Measurements from ENCODE around the gene DHX36.

DNA sequence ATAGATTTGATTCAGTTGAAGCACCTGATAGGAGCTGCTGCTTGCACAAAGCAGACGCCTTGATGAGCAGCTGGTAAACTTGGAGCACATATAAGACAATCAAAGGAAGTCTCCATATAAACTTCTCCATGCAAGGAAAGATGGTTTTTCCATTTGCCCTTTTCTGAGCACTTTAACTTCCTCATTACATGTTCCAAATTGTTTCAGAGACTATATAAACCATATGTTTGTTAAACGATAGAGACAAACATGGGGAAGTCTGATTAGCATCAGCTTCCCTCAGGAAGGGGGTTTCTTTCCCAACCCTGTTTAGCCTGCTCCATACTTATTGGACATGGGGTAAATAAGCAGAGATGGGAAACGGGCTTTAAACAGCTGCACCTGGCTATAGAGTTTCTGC is 88.0 kb downstream of the DHX36 start:
- TF ChIP-seq FOXM1 (IDR thresholded peaks at IDR 0.05; ENCODE audit: borderline replicate concordance, low read depth) (no peak), MAX (IDR thresholded peaks at IDR 0.05) (no peak), USF1 (IDR thresholded peaks at IDR 0.05) (no peak), CREB1 (IDR thresholded peaks at IDR 0.05; ENCODE audit: low read depth) (no peak), TAF1 (IDR thresholded peaks at IDR 0.05; ENCODE audit: low read depth) (no peak), REST (IDR thresholded peaks at IDR 0.05; ENCODE audit: low read depth) (no peak), EP300 (IDR thresholded peaks at IDR 0.05; ENCODE audit: borderline replicate concordance) (no peak), EGR1 (IDR thresholded peaks at IDR 0.05) (no peak), NFIC (IDR thresholded peaks at IDR 0.05) (no peak), TEAD4 (IDR thresholded peaks at IDR 0.05) (no peak), ZBTB7A (IDR thresholded peaks at IDR 0.05; ENCODE audit: low read depth) (no peak), CEBPB (IDR thresholded peaks at IDR 0.05) (no peak), YY1 (IDR thresholded peaks at IDR 0.05; ENCODE audit: low read depth) (no peak), RAD21 (IDR thresholded peaks at IDR 0.05; ENCODE audit: low read depth) (no peak)

All from Ishikawa (cell line).